Thyroid gland (tissue), 4 donors: ENCODE measurements around the gene OR51B2.

Source experiments
- CTCF ChIP-seq, 6 experiments: fragments of 200-600 bp in 3 of 6; fragments of 450-650 bp in 3 of 6; sonication (generic) in 3 of 6; IDR thresholded peaks; one replicate each; pipeline ENCODE4 v1.5.1; 2016 to 2019; ENCODE audit warnings: antibody characterized with exemption in 6 of 6, mild to moderate bottlenecking in 2 of 6, inconsistent platforms in 1 of 6, moderate library complexity in 1 of 6
- POLR2A ChIP-seq, 2 donors: fragments of 450-650 bp; IDR thresholded peaks; one replicate each; pipeline ENCODE4 v1.6.1; 2017; ENCODE audit warnings: antibody characterized with exemption in 2 of 2, mild to moderate bottlenecking in 2 of 2, moderate library complexity in 1 of 2

- TF ChIP-seq CTCF (IDR thresholded peaks at IDR 0.05), result peak in 1 of 6 experiments; percentile 10
- TF ChIP-seq POLR2A (IDR thresholded peaks at IDR 0.05), result no peak
These were observed 32.8 kb downstream of the OR51B2 start for GRCh38 chr11:5291207-5291838.
